ENCODE measurements around the gene CCDC88B. TPM values are rescaled to one million over a fixed set of nuclear protein-coding genes. Genes with fewer than 3 reads are reported as not detected.
A peak's percentile ranks its signal among the peaks of the same experiment; 100 is the strongest.

CCDC88B gene
- 21.3 TPM for total RNA-seq

GRCh38 chr11:64339754-64340408 lies at the start of gene CCDC88B:
CCDC88B (plus strand) TSS chr11:64340204; CDS start chr11:64340267, 63 bp downstream.
- DNase-seq (ENCODE audit: low read depth in 2 of 3, low spot score in 2 of 3): peak; percentile 65 to 87 (median 80)

GRCh38 chr11:64290352-64291261 lies 49.4 kb upstream of the CCDC88B start:
- no peak for DNase-seq (ENCODE audit: low read depth in 2 of 3, low spot score in 2 of 3)

GRCh38 chr11:64291262-64291751 lies 48.7 kb upstream of the CCDC88B start, which contains the start of gene KCNK4:
KCNK4 (plus strand) TSS chr11:64291302; CDS start chr11:64293019, 1,717 bp downstream.
- no peak for DNase-seq (ENCODE audit: low read depth in 2 of 3, low spot score in 2 of 3)

GRCh38 chr11:64291752-64292459 lies 48.1 kb upstream of the CCDC88B start:
- DNase-seq (ENCODE audit: low read depth in 2 of 3, low spot score in 2 of 3): no peak

- DNase-seq (ENCODE audit: low read depth in 2 of 3, low spot score in 2 of 3): peak in 1 of 3 donors; percentile 26
These were observed 47.3 kb upstream of the CCDC88B start for GRCh38 chr11:64292460-64293254.

- DNase-seq (ENCODE audit: low read depth in 2 of 3, low spot score in 2 of 3): no peak
These were observed 45.2 kb upstream of the CCDC88B start for GRCh38 chr11:64294774-64295173.

GRCh38 chr11:64295760-64296159 lies 44.2 kb upstream of the CCDC88B start:
- no peak for DNase-seq (ENCODE audit: low read depth in 2 of 3, low spot score in 2 of 3)

GRCh38 chr11:64296236-64296635 lies 43.8 kb upstream of the CCDC88B start:
- DNase-seq (ENCODE audit: low read depth in 2 of 3, low spot score in 2 of 3): no peak

GRCh38 chr11:64296830-64297698 lies 42.9 kb upstream of the CCDC88B start:
- no peak for DNase-seq (ENCODE audit: low read depth in 2 of 3, low spot score in 2 of 3)

- peak in 1 of 3 donors; percentile 38 for DNase-seq (ENCODE audit: low read depth in 2 of 3, low spot score in 2 of 3)
These were observed 42.2 kb upstream of the CCDC88B start for GRCh38 chr11:64297699-64298358.

- peak in 1 of 3 donors; percentile 44 for DNase-seq (ENCODE audit: low read depth in 2 of 3, low spot score in 2 of 3)
These were observed 40.8 kb upstream of the CCDC88B start for GRCh38 chr11:64298966-64299846.

- DNase-seq (ENCODE audit: low read depth in 2 of 3, low spot score in 2 of 3): peak in 1 of 3 donors; percentile 17
These were observed 40.0 kb upstream of the CCDC88B start, which contains the start of gene CATSPERZ for GRCh38 chr11:64299847-64300648. CATSPERZ (plus strand) TSS chr11:64300358; CDS start chr11:64300411, 53 bp downstream.

GRCh38 chr11:64303109-64304031 lies 36.6 kb upstream of the CCDC88B start:
- no peak for DNase-seq (ENCODE audit: low read depth in 2 of 3, low spot score in 2 of 3)

- no peak for DNase-seq (ENCODE audit: low read depth in 2 of 3, low spot score in 2 of 3)
These were observed 36.0 kb upstream of the CCDC88B start for GRCh38 chr11:64304032-64304315.

GRCh38 chr11:64304316-64305072 lies 35.5 kb upstream of the CCDC88B start:
- peak; percentile 82 to 92 (median 88) for DNase-seq (ENCODE audit: low read depth in 2 of 3, low spot score in 2 of 3)

All from hematopoietic multipotent progenitor cell (in vitro differentiated cells).